HG03103 (cell line): ENCODE results near the gene CLEC6A.
"Not testable (repeated sequence)": the region's sequence is repeated elsewhere in the genome, so short reads cannot be mapped to it uniquely, and the experiment has no call there.

ENCODE experiments used
- ATAC-seq: cut with Tn5 transposase; IDR thresholded peaks from one replicate; pipeline ENCODE4 v1.9.1; 2021; ENCODE audit warnings: low read depth; ENCODE audit not compliant: unreplicated experiment

CLEC6A gene

DNA sequence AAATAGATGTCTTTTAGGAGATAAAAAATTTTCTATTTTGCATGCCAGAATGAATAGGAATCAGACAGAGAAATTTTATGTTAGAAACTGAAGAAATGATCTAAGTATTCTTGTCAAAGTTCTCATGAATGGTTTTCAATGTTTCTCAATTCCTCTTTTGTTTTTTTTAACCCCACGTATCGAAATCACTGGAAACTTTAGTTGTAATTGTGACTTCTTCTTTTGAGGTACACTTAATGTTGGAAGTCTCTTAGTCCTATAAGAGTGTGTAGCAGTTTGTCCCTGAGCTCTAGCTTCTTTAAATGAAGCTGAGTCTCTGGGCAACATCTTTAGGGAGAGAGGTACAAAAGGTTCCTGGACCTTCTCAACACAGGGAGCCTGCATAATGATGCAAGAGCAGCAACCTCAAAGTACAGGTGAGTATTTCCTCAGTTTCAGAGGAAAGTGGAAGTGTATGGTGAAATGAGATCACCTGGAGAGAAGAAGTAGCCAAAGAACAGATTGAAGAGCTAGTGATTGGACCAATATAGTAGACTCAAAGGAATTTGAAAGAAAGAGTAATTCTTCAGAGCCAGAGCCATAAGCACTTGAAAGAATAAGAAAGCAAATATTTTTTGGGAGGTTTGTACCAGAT lies at the start of gene CLEC6A:
CLEC6A (plus strand) TSS at position 236 of the 634 bp plus-strand sequence; CDS start at position 386, 150 bp downstream.
- ATAC-seq, result no peak

DNA sequence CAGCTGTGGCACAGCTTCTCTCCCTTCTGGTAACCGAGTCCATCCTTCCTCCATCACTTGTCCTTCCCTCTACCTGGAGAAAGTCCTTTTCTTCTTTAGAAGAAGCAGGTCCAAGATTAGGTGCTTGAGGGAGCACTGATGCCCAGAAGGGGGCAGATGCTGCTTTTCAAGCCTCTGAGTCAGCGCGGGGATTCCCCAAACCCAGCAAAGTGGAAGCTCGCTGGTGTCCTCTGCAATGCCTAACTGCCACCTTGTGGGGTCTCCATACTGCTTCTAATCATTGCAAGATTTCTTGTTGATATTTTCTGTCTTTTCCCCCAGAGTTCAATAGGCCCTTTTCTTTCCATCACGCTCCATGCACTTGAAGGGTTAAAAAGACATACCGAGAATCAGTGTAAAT lies 36.2 kb upstream of the CLEC6A start:
- not testable (repeated sequence) for ATAC-seq

DNA sequence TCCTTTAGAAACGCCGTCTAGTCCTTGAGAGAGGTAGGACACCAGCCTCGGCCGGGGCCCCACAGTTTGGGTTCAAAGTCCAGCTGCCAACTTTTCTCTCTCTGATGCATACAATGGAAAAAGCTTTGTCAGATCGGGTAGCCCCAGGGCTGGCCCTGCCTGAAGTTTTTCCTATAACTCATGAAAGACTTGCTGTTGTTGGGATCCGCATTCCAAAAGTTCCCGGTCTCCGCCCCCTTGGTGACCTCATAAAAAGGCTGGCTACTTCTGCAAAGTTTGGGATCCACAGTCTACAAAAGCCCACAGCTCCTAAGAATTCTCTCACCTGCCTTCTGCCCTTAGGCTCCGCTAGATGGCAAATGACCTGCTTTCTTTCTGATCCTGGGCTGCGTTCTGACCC lies 35.3 kb upstream of the CLEC6A start:
- ATAC-seq, result no peak

DNA sequence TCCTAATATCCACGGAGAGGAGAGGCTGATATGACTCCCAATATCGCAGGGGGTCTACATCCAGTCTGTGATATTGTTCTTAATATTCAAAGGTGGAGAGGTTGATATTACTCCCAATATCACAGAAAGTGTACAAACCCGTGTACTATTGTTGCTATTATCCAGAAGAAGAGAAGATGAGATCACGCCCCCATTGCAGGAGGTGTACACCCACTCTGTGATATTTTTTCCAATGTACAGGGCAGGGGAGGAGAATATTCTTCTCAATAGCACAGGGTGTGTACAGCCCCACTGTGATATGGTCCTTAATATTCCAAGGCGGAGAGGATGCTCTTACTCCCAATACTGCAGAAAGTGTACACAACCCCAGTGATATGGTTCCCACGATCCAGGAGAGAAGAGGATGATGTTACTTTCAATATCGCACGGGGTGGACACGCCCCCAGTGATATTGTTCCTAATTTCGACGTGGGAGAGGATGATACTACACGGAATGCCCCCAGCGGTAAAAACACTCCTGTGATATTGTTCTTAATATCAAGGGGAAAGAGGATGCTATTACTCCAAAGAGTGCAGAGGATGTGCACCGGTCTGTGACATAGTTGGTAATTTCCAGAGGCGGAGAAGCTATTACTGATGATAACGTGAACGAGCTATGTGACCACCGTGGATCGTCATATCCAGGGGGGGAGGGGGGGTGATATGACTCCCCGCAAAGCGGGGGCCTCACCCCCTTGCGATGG lies 11.1 kb upstream of the CLEC6A start:
- not testable (repeated sequence) for ATAC-seq

DNA sequence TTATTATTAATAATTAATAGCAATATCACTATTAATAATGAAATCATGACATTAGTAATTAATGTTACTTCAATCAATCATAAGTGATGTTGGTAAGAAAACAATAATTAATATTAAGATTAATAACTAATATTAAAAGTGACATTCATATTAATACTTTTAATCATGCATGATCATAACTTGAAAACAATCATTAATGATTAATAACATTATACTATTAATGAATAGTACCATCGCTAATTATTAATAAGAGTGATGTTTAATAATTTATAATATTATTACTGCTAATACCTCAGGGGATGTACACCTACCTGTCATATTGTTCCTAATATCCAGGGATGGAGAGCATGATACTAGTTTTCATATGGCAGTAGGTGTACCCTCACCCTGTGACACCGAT lies 10.0 kb upstream of the CLEC6A start:
- ATAC-seq, result no peak

DNA sequence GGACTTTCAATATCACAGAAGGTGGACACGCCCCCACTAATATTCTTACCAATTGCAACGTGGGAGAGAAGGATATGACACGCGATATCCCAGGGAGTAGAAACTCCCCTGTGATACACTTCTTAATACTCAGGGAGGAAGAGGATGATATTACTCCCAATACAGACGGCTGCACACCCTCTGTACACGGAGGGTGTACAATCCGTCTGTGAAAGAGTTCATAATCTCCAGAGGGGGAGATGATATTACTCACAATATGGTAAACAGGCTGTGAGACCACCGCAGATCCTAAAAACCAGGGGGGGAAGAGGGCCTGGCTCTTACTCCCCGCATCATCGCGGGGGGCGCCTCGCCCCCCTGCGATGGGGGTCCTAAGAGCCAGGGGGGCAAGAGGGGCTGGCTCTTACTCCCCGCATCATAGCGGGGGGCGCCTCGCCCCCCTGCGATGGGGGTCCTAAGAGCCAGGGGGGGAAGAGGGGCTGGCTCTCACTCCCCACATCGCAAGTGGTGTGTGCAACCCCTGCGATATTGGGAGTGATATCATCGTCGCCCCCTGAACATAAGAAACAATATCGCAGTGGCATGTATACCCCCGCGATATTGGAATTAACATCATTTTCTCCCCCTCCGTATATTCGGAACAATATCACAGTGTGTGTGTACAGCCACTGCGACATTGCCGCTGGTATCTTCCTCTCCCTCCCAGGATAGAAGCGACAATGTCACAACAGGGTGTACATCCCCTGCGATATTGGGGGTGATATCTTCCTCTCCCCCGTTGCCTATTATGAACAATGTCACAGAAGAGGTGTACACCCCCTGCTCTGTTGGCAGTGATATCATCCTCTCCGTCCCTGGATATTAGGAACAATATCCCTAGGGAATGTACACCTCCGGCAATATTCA lies 8.9 kb upstream of the CLEC6A start:
- ATAC-seq, result no peak

DNA sequence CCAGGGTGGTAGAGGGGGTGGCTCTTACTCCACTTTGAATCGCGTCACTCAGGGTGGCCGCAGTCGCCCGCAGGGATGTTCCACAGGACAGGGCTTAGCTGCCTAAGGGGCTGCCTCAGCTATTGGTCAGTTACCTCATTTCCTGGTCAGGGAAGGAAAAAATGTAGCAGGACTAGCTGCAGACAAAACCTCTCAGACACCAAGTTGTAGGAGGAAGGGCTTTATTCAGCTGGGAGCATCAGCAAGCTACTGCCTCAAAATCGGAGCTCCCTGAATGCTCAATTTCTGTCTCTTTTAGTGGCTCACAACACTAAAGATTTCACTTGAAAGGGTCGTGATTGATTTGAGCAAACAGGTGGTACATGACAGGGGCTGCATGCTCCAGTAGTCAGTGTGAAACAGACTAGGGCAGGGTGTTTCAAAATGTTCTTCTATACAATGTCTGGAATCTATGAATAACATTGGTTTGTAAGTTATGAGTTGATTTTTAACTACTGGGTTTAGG lies 6.4 kb upstream of the CLEC6A start:
- ATAC-seq, result no peak

DNA sequence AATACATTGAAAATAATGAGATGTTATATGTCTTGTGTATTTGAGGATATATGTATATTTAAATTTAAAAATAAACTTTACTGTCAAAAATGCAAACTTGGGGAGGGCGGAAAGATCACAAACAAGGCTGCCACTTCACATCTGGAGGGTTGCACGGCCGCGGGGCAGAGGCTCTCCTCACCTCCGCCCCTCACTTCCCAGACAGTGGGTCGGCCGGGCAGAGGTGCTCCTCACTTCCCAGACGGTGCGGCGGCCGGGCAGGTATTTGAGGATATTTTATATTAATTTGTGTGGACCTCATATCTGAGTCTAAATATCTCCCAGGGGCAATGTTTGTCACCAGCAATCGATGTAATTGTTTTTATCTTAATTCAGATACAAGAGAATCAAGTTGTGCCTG lies 3.7 kb upstream of the CLEC6A start:
- no peak for ATAC-seq

DNA sequence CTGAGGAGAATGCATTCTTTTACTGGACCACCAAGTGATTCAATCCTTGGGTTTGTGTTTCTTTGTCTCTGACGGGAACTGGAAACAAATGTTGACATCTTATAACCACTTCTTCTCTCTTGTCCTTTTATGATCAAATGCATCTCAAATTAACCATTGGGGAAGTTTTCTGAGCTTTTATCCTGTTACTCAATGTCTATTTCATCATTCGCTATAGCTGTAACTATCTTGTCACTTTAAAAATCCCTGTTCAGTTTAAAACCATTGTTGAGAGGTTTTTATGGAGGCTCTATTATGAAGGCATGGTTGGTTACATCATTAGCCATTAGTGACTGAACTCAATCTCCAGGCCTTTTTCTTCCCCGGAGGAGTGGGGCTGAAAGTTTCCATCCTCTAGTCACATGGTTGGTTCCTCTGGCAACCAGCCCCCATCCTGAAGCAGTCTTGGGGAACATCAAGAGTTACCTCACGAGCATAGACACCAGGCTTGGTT lies 2.7 kb upstream of the CLEC6A start:
- ATAC-seq, result no peak

DNA sequence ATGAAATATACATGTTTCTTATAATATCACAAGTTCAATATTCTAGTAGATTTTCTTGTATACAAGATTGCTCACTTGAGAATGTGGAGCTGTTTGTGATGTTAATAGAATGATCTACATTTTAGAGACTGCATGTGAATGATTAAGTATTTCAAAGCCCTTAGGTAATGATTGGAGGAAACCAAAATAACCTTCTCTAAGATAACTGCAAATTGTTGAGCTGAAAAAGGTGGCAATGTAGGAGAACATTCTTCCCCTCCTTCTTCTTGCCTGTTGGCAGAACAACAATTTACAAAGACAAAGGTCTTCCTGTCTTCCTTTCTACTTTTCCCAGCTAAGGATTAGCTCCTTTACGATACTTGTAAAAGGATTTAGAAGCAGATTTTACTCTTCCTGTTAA lies 2.0 kb upstream of the CLEC6A start:
- ATAC-seq, result no peak

DNA sequence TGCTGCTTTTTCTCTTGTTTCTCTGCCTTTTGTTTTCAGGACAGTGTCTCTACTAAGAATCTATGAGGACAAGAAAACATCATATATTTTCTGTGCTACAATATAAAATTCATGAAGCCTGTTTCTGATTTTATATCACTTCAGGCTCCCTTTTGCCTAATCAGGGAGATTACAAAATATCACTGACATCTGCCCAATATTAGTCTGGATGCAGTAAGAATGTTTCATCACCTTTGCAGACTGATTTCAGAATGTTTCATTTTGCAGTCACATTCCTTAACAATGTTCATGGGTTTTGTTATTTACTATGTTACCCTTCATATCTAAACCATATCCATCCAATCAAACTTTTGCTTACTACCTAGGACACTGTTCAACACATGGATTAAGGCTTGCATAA lies 491 bp upstream of the CLEC6A start:
- no peak for ATAC-seq

DNA sequence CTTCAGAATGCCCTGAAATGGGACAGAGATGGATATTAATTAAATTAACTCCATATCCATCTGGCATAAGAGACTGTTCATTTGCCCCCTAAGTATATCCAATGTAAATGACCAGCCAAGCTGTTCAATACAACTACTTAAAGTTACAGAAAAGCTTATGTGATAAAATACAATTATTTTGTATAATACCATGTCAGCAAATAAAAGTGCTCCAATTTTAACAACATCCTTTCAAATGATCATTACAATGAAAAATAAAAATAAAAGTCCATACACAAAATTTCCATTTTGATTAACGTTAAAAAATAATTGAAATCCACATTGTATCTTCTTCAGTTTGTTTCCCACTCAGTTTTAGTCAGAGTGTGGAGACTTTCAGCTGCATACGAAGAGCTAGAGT lies 5.7 kb downstream of the CLEC6A start:
- ATAC-seq, result no peak

DNA sequence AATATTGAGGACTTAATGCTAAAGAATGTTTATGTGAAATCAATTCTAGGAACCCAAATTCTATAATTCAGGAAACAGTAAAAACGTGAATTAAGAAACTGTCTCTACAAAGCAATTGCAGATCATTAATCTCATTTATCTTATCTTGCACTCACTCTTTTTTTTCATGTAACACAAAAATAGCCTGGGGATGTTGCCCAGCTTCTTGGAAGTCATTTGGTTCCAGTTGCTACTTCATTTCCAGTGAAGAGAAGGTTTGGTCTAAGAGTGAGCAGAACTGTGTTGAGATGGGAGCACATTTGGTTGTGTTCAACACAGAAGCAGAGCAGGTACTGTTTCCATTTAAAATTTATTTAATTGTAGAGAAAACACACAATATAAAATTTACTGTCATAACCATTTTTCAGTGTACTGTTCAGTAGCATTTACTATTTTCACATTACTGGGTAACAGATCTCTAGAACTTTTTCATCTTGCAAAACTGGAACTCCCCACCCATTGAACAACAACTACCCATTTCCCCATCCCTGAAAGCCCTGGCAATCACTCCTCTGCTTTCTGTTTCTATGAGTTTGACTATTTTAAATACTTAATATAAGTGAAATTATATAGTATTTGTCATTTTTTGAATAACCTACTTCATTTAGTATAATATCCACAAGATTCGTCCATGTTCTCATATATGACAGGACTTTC lies 9.7 kb downstream of the CLEC6A start:
- ATAC-seq, result no peak

DNA sequence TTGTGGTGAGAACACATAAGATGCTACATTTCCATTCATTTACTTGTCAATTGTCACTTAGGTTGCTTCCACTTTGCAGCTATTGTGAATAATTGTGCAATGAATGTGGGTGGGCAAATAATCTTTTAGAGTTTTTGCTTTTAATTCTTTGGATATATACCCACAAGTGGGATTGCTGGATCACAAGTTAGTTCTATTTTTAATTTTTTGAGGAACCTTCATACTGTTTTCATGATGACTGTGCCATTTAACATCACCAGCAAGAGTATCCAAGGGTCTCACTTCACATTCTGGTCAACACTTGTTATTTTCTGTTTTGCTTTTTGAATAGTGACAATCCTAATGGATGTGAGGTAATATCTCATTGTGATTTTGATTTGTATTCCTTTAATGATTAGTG lies 10.5 kb downstream of the CLEC6A start:
- ATAC-seq, result no peak

DNA sequence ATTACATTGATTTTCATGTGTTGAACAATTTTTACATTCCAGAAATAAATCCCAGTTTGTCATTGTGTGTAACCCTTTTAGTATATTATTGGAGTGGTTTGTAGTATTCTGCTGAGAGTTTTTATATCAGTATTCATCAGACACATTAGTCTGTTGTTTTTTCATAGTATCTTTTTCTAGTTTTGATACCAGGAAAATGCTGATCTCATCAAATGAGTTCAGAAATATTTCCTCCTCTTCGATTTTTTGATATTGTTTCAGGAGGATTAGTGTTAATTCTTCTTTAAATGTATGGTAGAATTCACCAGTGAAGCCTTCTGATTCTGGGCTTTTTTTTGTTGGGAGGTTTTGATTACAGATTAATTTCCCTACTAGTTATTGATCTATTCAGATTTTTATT lies 15.3 kb downstream of the CLEC6A start:
- ATAC-seq, result no peak

DNA sequence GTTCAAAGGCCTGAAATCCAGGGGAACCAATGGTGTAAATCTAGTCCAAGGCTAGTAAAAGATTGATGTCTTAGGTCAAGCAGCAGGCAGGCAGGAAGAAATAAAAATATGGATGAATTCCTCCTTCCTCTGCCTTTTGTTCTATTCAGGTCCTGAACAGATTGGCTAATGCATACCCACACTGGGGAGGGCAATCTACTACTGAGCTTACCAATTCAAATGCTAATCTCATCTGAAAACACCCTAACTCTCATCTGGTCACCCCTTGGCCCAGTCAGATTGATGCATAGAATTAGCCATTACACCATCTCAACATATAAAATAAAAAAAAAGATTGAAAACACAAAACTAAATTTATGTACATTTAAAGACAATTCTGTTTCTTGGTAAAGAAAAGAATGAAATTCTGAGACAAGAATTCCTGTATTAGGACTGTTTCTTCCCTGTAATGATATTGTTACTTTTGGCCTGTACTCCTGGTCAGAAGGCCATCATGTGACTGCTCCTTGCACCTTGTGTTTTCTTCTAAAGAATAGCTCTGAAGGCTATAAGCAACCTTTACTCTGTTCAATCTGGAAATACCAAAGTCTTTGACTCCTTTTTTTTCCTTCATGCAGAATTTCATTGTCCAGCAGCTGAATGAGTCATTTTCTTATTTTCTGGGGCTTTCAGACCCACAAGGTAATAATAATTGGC lies 19.9 kb downstream of the CLEC6A start:
- ATAC-seq, result no peak

DNA sequence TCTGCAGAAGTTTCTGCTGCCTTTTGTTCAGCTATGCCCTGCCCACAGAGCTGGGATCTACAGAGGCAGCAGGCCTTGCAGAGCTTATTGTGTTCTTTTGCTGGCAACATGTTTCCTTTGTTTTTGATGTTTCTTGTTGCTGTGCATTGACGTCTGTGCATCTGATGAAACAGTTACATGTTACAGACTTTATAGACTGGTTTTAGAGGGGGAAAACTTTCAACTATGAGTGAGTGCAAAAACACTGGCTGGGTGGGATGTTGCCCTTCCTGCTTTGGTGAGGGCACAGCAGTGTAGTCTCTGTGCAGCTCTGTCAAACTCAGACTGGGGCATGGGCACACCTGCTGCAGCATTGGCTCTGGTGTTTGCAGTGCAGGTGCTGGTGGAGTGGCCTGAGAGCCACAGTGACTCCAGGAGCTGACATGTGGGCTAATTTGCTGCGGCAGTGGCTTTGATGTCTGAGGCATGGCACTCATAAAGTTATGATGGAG lies 26.9 kb downstream of the CLEC6A start:
- ATAC-seq, result no peak

DNA sequence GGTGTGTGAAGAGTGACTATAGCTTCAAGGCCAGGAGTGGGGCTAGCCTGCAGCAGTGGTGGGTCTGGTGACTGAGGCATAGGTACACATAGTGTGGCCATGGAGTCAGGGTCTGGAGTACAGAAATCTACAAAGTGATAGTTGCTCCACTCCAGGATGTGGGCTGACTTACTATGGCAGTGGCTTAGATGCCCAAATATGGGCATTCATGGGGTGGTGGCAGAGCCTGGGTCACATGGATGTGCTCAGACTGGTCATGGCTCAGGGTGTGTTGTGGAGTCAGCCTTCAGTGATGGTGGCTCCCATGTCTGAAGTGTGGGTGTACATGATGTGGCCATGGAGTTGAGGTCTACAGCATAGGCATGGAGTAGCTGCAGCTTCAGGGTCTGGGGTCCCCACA lies 27.3 kb downstream of the CLEC6A start:
- ATAC-seq, result no peak

DNA sequence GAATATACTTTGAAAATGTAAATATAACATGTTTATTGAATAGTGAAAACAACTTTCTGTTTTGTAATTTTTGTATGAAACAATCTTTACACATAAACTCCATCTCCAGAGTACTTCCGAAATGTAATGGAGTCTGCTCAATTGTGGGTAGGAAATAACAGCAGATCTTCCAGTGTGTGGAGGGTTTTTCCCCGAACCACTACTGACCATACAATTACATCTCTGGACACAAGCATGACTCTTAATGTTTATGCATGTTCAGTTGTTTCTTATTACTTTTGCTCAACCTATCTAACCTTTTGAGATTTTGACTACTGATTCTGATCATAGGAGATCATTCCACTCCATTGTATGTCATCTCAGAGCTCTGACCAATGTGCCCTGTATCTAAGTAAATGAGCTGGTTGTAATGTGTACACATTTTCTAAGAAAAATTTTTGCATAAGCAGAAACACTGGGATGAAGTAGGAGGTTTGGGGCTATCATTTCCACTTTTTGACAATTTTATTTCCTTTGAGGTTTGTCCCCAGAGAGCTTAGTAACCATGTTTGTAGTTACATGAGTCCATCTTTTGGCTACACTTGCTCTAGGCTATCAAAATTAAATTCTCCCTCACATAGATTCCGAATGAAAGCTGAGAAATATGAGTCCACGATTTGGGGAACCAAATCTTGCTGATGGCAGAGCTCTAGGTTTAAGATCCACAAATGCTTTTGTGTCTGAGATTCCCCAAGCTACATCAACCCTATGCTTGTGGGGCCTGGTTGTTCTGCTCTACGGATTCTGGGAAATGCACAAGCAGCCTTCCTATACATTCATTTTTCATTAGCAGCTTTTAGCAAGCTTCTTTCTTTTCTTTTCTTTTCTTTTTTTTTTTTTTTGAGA lies 36.1 kb downstream of the CLEC6A start:
- ATAC-seq, result no peak
